Smooth muscle cell (in vitro differentiated cells): ENCODE data around the gene EGFLAM. TPM values are rescaled to one million over a fixed set of nuclear protein-coding genes. Genes with fewer than 3 reads are reported as not detected.
A peak's percentile ranks its signal among the peaks of the same experiment; 100 is the strongest.

ENCODE experiments used
- DNase-seq: peaks from one replicate; lab custom pipeline; 2025; ENCODE audit not compliant: unreplicated experiment; lab: John Stamatoyannopoulos, UW
- H2AFZ ChIP-seq: fragments of 200-600 bp; sonication (generic); 2 replicates; pipeline ENCODE4 v1.6.0; 2016; ENCODE audit warnings: antibody characterized with exemption, low read depth, mild to moderate bottlenecking
- H3F3A ChIP-seq: fragments of 200-600 bp; sonication (generic); 2 replicates; pipeline ENCODE4 v1.6.0; 2017; ENCODE audit warnings: antibody characterized with exemption, low read depth
- H3K27ac ChIP-seq: fragments of 200-600 bp; sonication (generic); 2 replicates; pipeline ENCODE4 v1.5.1; 2016; ENCODE audit warnings: low read depth, mild to moderate bottlenecking
- H3K27me3 ChIP-seq: fragments of 200-600 bp; sonication (generic); 2 replicates; pipeline ENCODE4 v1.6.1; 2016; ENCODE audit warnings: low read depth, mild to moderate bottlenecking
- H3K36me3 ChIP-seq: fragments of 200-600 bp; sonication (generic); 2 replicates; pipeline ENCODE4 v1.5.1; 2016; ENCODE audit warnings: low read depth
- H3K4me1 ChIP-seq: fragments of 200-600 bp; sonication (generic); 2 replicates; pipeline ENCODE4 v1.5.1; 2016; ENCODE audit warnings: low read depth
- H3K4me2 ChIP-seq: fragments of 200-600 bp; sonication (generic); 2 replicates; pipeline ENCODE4 v1.6.0; 2016; ENCODE audit warnings: mild to moderate bottlenecking
- H3K4me3 ChIP-seq: fragments of 200-600 bp; sonication (generic); 2 replicates; pipeline ENCODE4 v1.5.1; 2016; ENCODE audit warnings: mild to moderate bottlenecking
- H3K79me2 ChIP-seq: fragments of 200-600 bp; sonication (generic); 2 replicates; pipeline ENCODE4 v1.6.0; 2016; ENCODE audit warnings: low read depth, mild to moderate bottlenecking
- H3K9ac ChIP-seq: fragments of 200-600 bp; sonication (generic); 2 replicates; pipeline ENCODE4 v1.6.0; 2016; ENCODE audit warnings: low read depth
- H3K9me3 ChIP-seq: fragments of 200-600 bp; sonication (generic); replicated peaks from 2 replicates; pipeline ENCODE4 v1.5.1; 2016; ENCODE audit warnings: low read depth
- H4K20me1 ChIP-seq: fragments of 200-600 bp; sonication (generic); 2 replicates; pipeline ENCODE4 v1.6.0; 2016; ENCODE audit warnings: low read depth
- CTCF ChIP-seq: fragments of 200-600 bp; sonication (generic); IDR thresholded peaks from 2 replicates; pipeline ENCODE4 v1.5.1; 2017; ENCODE audit warnings: borderline replicate concordance, mild to moderate bottlenecking, antibody characterized with exemption; ENCODE audit not compliant: insufficient read depth, poor library complexity, severe bottlenecking
- WGBS: methylation state at CpG from one replicate; pipeline ENCODE4 v1.1.7; 2016; ENCODE audit warnings: low lambda C conversion rate; 5-methylcytosine and 5-hydroxymethylcytosine counted together
- polyA plus RNA-seq: library from polyadenylated mRNA; unstranded; fragments of >200 nt; fragmentation: Nextera tagmentation; extraction: Ambion mirVana; gene quantifications from 2 replicates; pipeline ENCODE4 v1.2.1, GENCODE V29; 2016
- total RNA-seq: library from RNA; depleted of rRNA; stranded (reverse); fragments of >200 nt; gene quantifications from 2 replicates; pipeline ENCODE4 v1.2.3, GENCODE V29; 2014

EGFLAM gene
- total and polyA plus RNA-seq, 2 experiments from 2014 or later = 103 to 194 TPM

- H3K27me3 ChIP-seq = no peaks in the 10 kb centered on the region
- TF ChIP-seq CTCF = no peak
- H3K4me2 ChIP-seq = no peak overlapping the region
- 88% methylated on average over 5 of the region's 5 CpGs for WGBS
- H4K20me1 ChIP-seq = no peaks in the 10 kb centered on the region
- H3K4me1 ChIP-seq = no peaks in the 10 kb centered on the region
- H2AFZ ChIP-seq = no peak overlapping the region
- no peak overlapping the region for H3K27ac ChIP-seq
- no peaks in the 10 kb centered on the region for H3K79me2 ChIP-seq
- no peaks in the 10 kb centered on the region for H3K9me3 ChIP-seq
- H3K9ac ChIP-seq = no peak overlapping the region
- H3K4me3 ChIP-seq = no peak overlapping the region
- H3K36me3 ChIP-seq = no peaks in the 10 kb centered on the region
- peaks cover 19% of the 10 kb centered on the region for H3F3A ChIP-seq
- no peak for DNase-seq
Measured at GRCh38 chr5:38241655-38242054, 16.7 kb upstream of the EGFLAM start.

DNA sequence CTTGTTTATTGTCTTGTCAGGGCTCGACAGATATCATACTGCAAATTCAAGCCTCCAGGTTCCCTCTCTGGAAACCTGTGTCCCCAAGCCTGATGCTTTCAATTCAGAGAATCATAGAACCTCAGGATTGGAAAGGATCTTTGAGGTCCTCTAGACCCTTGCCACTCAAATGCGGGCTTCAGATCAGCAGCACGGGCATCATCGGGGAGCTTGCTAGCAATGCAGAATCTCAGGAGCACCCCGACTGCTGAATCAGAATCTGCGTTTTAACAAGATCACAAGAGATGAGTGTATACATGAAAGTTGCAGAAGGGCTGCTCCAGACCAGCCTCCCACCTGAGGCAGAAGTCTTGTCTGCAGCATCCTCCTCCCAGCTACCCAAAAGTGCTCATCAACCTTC lies 13.1 kb upstream of the EGFLAM start:
- no peak overlapping the region for H2AFZ ChIP-seq
- H3K4me3 ChIP-seq = no peak overlapping the region
- 92% methylated on average over 6 of the region's 6 CpGs for WGBS
- no peaks in the 10 kb centered on the region for H3K27me3 ChIP-seq
- peaks cover 12% of the 10 kb centered on the region for H3F3A ChIP-seq
- no peaks in the 10 kb centered on the region for H3K36me3 ChIP-seq
- no peak for TF ChIP-seq CTCF
- no peaks in the 10 kb centered on the region for H3K9me3 ChIP-seq
- no peaks in the 10 kb centered on the region for H3K79me2 ChIP-seq
- no peak overlapping the region for H3K27ac ChIP-seq
- H3K4me2 ChIP-seq = no peak overlapping the region
- no peaks in the 10 kb centered on the region for H4K20me1 ChIP-seq
- H3K4me1 ChIP-seq = peaks cover 9% of the 10 kb centered on the region
- no peak overlapping the region for H3K9ac ChIP-seq
- DNase-seq = no peak

GRCh38 chr5:38249301-38249700 lies 9.1 kb upstream of the EGFLAM start:
- no peak overlapping the region for H3K4me3 ChIP-seq
- WGBS = 10% methylated on average over 1 of the region's 1 CpG
- H3K4me2 ChIP-seq = peak overlapping the region; percentile 65
- H3K9ac ChIP-seq = no peak overlapping the region
- peak overlapping the region; percentile 94 for H3K27ac ChIP-seq
- H2AFZ ChIP-seq = no peak overlapping the region
- no peaks in the 10 kb centered on the region for H3K9me3 ChIP-seq
- H3K36me3 ChIP-seq = no peaks in the 10 kb centered on the region
- H3K4me1 ChIP-seq = peaks cover 9% of the 10 kb centered on the region
- TF ChIP-seq CTCF = no peak
- no peaks in the 10 kb centered on the region for H3K79me2 ChIP-seq
- H3K27me3 ChIP-seq = no peaks in the 10 kb centered on the region
- H3F3A ChIP-seq = peaks cover 15% of the 10 kb centered on the region
- H4K20me1 ChIP-seq = no peaks in the 10 kb centered on the region
- no peak for DNase-seq

DNA sequence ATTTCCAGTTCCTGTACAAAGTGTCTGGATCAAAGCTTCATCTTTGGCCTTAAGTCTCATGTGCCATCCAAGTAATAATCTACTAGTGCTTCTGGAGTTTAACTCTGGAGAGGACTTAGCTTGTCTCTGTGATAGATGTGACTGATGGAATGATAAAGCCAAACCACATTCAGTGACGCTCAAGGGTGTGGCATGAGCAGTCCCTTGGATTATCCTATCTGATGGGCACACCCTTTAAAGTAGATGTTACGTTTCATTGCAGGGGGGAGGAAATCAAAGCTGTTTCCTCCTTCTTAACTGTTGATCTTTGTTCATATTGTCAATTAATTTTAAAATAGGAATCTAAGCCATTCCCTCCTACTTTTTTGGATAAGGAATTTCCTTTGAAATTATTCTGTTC lies 8.5 kb upstream of the EGFLAM start:
- Histone ChIP-seq H3F3A (peaks cover 15% of the 10 kb centered on the region), H4K20me1 (no peaks in the 10 kb centered on the region), H3K4me1 (peaks cover 9% of the 10 kb centered on the region), H3K4me3 (no peak overlapping the region), H3K4me2 (peak overlapping the region; percentile 11), H3K9ac (peak overlapping the region; percentile 64), H2AFZ (no peak overlapping the region), H3K36me3 (no peaks in the 10 kb centered on the region), H3K27ac (peak overlapping the region; percentile 94), H3K9me3 (no peaks in the 10 kb centered on the region), H3K79me2 (no peaks in the 10 kb centered on the region), H3K27me3 (no peaks in the 10 kb centered on the region)
- 15% methylated on average over 2 of the region's 2 CpGs for WGBS
- no peak for DNase-seq
- TF ChIP-seq CTCF = no peak
